Nephron progenitor cell (in vitro differentiated cells): ENCODE data around the gene NCAPG2.
A peak's percentile ranks its signal among the peaks of the same experiment; 100 is the strongest.

Source experiments
- DNase-seq: peaks from one replicate; pipeline ENCODE4 v3.0.0; 2021
- H3K27ac Mint-ChIP-seq: 2 replicates; pipeline ENCODE4 v1.8.0; 2021; ENCODE audit warnings: mild to moderate bottlenecking, moderate library complexity, mixed read lengths
- H3K27me3 Mint-ChIP-seq: 2 replicates; pipeline ENCODE4 v1.8.0; 2021; ENCODE audit warnings: mild to moderate bottlenecking, low read depth, mixed read lengths; ENCODE audit not compliant: poor library complexity
- H3K36me3 Mint-ChIP-seq: 2 replicates; pipeline ENCODE4 v1.8.0; 2021; ENCODE audit warnings: low read depth, mixed read lengths
- H3K4me1 Mint-ChIP-seq: 2 replicates; pipeline ENCODE4 v1.8.0; 2021; ENCODE audit warnings: mixed read lengths
- H3K4me3 Mint-ChIP-seq: 2 replicates; pipeline ENCODE4 v1.8.0; 2021; ENCODE audit warnings: mild to moderate bottlenecking, moderate library complexity, mixed read lengths
- H3K9me3 Mint-ChIP-seq: 2 replicates; pipeline ENCODE4 v1.8.0; 2021; ENCODE audit warnings: mild to moderate bottlenecking, moderate library complexity, mixed read lengths
- TF ChIP-seq, protein P1 (sequence below): fragments of 200-600 bp; sonication (generic); IDR thresholded peaks from 2 replicates; pipeline ENCODE4 v1.5.0; 2021; ENCODE audit warnings: antibody characterized with exemption

Gene NCAPG2

GRCh38 chr7:158743219-158743618 lies 38.6 kb upstream of the NCAPG2 start:
- H3K4me3 Mint-ChIP-seq: no peak overlapping the region
- H3K27me3 Mint-ChIP-seq: no peaks in the 10 kb centered on the region
- no peaks in the 10 kb centered on the region for H3K9me3 Mint-ChIP-seq
- H3K4me1 Mint-ChIP-seq: no peaks in the 10 kb centered on the region
- peak overlapping the region; percentile 57 for H3K27ac Mint-ChIP-seq
- no peak for DNase-seq
- peaks cover 71% of the 10 kb centered on the region for H3K36me3 Mint-ChIP-seq
- TF ChIP-seq, protein P1, sequence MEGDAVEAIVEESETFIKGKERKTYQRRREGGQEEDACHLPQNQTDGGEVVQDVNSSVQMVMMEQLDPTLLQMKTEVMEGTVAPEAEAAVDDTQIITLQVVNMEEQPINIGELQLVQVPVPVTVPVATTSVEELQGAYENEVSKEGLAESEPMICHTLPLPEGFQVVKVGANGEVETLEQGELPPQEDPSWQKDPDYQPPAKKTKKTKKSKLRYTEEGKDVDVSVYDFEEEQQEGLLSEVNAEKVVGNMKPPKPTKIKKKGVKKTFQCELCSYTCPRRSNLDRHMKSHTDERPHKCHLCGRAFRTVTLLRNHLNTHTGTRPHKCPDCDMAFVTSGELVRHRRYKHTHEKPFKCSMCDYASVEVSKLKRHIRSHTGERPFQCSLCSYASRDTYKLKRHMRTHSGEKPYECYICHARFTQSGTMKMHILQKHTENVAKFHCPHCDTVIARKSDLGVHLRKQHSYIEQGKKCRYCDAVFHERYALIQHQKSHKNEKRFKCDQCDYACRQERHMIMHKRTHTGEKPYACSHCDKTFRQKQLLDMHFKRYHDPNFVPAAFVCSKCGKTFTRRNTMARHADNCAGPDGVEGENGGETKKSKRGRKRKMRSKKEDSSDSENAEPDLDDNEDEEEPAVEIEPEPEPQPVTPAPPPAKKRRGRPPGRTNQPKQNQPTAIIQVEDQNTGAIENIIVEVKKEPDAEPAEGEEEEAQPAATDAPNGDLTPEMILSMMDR: no peak

DNA sequence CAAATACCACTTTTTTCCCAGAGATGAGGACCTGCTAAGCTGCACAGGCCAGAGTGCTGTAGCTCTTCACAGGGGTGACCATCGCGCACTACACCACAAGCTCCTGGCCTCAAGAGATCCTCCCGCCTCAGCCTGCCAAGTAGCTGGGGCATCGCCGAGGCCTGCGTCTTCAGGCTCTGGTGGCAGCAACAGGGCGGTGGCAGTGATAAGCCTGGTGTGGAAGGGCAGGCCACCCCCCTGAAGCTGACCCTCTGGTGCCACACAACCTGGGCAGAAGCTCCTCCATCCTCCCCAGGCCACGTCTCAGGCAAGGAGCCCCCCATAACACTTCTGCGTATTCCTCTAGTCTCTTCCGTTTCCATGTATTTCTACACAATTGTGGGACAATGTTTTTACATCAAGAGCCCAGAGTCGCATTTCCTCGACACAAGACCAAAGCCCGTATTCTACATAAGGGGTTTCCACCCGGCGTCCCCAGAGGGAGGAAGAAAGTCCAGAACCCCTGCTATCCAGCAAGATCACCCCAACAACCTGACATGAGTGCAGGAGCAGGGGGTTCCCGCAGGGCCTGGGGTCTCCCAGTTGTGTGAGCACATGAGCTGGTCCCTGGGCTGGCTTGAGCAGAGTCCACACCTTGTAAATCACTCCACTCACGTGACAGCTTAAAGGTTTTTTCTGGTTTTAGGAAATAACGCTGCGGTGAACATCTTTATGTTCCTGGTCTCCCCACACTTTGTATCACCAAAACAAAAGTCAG lies 37.6 kb upstream of the NCAPG2 start:
- TF ChIP-seq, protein P1: no peak
- Mint-ChIP-seq H3K4me1 (no peaks in the 10 kb centered on the region), H3K27ac (no peak overlapping the region), H3K27me3 (no peaks in the 10 kb centered on the region), H3K9me3 (no peaks in the 10 kb centered on the region), H3K36me3 (peaks cover 71% of the 10 kb centered on the region), H3K4me3 (no peak overlapping the region)
- DNase-seq: no peak

GRCh38 chr7:158741294-158741666 lies 36.7 kb upstream of the NCAPG2 start:
- TF ChIP-seq, protein P1: no peak
- no peak for DNase-seq
- Mint-ChIP-seq H3K27me3 (no peaks in the 10 kb centered on the region), H3K36me3 (peaks cover 67% of the 10 kb centered on the region), H3K9me3 (no peaks in the 10 kb centered on the region), H3K4me1 (no peaks in the 10 kb centered on the region), H3K4me3 (no peak overlapping the region), H3K27ac (no peak overlapping the region)

DNA sequence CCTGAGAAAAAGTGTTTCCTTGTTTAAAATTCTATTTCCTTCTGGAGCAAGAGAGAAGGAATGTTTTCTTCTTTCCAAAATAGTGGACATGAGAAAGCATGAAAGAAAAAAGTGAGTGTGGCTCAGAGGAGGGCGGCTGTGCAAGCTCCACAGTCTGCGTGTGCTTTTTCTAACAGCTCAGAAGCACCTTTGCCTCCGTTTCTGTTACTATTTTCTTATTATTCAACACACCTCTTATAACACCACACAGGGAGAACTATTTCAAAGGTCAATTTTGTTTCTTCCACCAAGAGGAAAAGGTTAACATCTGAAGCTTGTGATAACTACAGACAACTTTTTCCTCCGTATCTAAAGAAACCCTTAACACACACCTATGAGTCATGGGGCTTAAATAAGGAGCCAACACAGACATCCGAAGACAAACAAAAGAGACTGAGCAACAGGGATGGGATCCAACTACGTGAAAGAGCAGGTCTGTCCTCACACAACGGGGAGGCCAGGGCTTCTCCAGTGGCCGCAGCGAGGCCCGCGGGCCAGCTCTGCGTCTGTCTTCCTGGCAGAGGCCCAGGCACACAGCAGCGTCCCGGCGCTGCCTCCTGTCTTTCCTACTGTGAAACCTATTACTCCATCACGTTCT lies 36.2 kb upstream of the NCAPG2 start:
- no peaks in the 10 kb centered on the region for H3K9me3 Mint-ChIP-seq
- H3K36me3 Mint-ChIP-seq: peaks cover 65% of the 10 kb centered on the region
- no peaks in the 10 kb centered on the region for H3K27me3 Mint-ChIP-seq
- peak overlapping the region; percentile 73 for H3K27ac Mint-ChIP-seq
- H3K4me1 Mint-ChIP-seq: no peaks in the 10 kb centered on the region
- no peak for DNase-seq
- no peak overlapping the region for H3K4me3 Mint-ChIP-seq
- TF ChIP-seq, protein P1: no peak

- peak overlapping the region; percentile 73 for H3K27ac Mint-ChIP-seq
- no peaks in the 10 kb centered on the region for H3K27me3 Mint-ChIP-seq
- H3K4me1 Mint-ChIP-seq: no peaks in the 10 kb centered on the region
- TF ChIP-seq, protein P1: no peak
- DNase-seq: no peak
- H3K36me3 Mint-ChIP-seq: peaks cover 64% of the 10 kb centered on the region
- no peak overlapping the region for H3K4me3 Mint-ChIP-seq
- no peaks in the 10 kb centered on the region for H3K9me3 Mint-ChIP-seq
Observed at GRCh38 chr7:158740013-158740656, 35.5 kb upstream of the NCAPG2 start.
